Neutrophil (primary cell): Measurements from ENCODE around the gene GYS1.
"Not testable (repeated sequence)": the region's sequence is repeated elsewhere in the genome, so short reads cannot be mapped to it uniquely, and the experiment has no call there.

Experiments
- H3K27ac ChIP-seq: fragments of 200-600 bp; sonication (generic); 2 replicates; pipeline ENCODE4 v1.5.1; 2016; ENCODE audit warnings: mild to moderate bottlenecking, moderate library complexity
- H3K27me3 ChIP-seq: fragments of 200-600 bp; sonication (generic); 2 replicates; pipeline ENCODE4 v1.6.0; 2016; ENCODE audit warnings: mild to moderate bottlenecking
- H3K36me3 ChIP-seq: fragments of 200-600 bp; sonication (generic); 2 replicates; pipeline ENCODE4 v1.5.1; 2017
- H3K4me1 ChIP-seq, 2 experiments: fragments of 200-600 bp in 1 of 2; sonication (generic) in 1 of 2; 1 replicate in 1 of 2; 2 replicates in 1 of 2; pipeline versions ENCODE4 v1.5.1 to v1.6.1; 2013 to 2016; ENCODE audit warnings: low read depth in 1 of 2, low read length in 1 of 2, mild to moderate bottlenecking in 1 of 2, moderate library complexity in 1 of 2; ENCODE audit not compliant: control insufficient read depth in 1 of 2, insufficient read depth in 1 of 2
- H3K4me3 ChIP-seq, 2 experiments: fragments of 200-600 bp in 1 of 2; sonication (generic) in 1 of 2; 1 replicate in 1 of 2; 2 replicates in 1 of 2; pipeline ENCODE4 v1.5.1; 2013 to 2016; ENCODE audit warnings: low read depth in 1 of 2, low read length in 1 of 2, mild to moderate bottlenecking in 1 of 2, moderate library complexity in 1 of 2
- H3K9me3 ChIP-seq: fragments of 200-600 bp; sonication (generic); 2 replicates; pipeline ENCODE4 v1.5.1; 2016
- CTCF ChIP-seq: fragments of 200-600 bp; sonication (generic); IDR thresholded peaks from 2 replicates; pipeline ENCODE4 v1.5.1; 2016; ENCODE audit warnings: antibody characterized with exemption

The GYS1 gene

GRCh38 chr19:48921721-48922500 lies 71.2 kb downstream of the GYS1 start:
- no peak overlapping the region for H3K4me3 ChIP-seq
- no peaks in the 10 kb centered on the region for H3K27me3 ChIP-seq
- no peak overlapping the region for H3K27ac ChIP-seq
- H3K36me3 ChIP-seq = peaks cover 61% of the 10 kb centered on the region
- H3K9me3 ChIP-seq = no peaks in the 10 kb centered on the region
- no peak for TF ChIP-seq CTCF
- no peaks in the 10 kb centered on the region for H3K4me1 ChIP-seq

- no peak overlapping the region for H3K27ac ChIP-seq
- TF ChIP-seq CTCF = no peak
- H3K9me3 ChIP-seq = no peaks in the 10 kb centered on the region
- H3K4me1 ChIP-seq = no peaks in the 10 kb centered on the region
- H3K27me3 ChIP-seq = no peaks in the 10 kb centered on the region
- peaks cover 71% of the 10 kb centered on the region for H3K36me3 ChIP-seq
- H3K4me3 ChIP-seq = no peak overlapping the region
These were observed 72.2 kb downstream of the GYS1 start for GRCh38 chr19:48920949-48921348.

DNA sequence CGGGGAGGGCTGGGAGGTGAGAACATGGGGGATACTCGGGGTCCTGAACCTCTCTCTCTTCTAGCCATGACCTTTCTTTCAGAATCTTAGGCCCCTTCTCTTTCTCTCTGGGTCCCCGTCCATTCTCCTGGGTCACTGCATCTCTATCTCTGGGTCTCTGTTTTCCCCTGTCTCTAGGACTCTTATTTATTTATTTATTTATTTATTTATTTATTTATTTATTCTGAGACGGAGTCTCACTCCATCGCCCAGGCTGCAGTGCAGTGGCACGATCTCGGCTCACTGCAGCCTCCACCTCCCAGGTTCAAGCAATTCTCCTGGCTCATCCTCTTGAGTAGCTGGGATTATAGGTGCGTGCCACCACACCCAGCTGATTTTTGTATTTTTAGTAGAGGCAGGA lies 73.8 kb downstream of the GYS1 start:
- not testable (repeated sequence) for H3K27ac ChIP-seq, H3K4me1 ChIP-seq, H3K9me3 ChIP-seq, H3K27me3 ChIP-seq, H3K4me3 ChIP-seq
- peaks cover 87% of the 10 kb centered on the region for H3K36me3 ChIP-seq

DNA sequence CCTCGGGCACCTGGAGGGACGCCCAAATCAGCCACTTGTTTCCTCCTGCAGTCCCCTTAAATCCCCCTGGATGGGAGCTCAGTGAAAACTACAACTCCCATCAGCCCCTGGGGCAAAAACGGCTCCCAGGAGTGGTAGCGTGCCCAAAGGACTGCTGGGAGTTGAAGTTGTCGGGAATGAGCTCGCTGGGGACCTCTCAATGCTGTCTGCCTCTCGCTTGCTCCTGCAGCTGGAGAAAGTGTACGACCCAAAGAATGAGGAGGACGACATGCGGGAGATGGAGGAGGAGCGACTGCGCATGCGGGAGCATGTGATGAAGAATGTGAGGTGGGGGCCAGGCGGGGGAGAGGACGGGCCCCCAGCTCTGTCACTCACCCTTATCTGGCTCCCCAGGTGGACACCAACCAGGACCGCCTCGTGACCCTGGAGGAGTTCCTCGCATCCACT lies 74.3 kb downstream of the GYS1 start:
- Histone ChIP-seq H3K27me3 (no peaks in the 10 kb centered on the region), H3K36me3 (peaks cover 92% of the 10 kb centered on the region), H3K9me3 (no peaks in the 10 kb centered on the region), H3K27ac (no peak overlapping the region), H3K4me3 (no peak overlapping the region), H3K4me1 (no peaks in the 10 kb centered on the region)
- TF ChIP-seq CTCF = no peak
